DMS 273 treated with DMSO at 0.1 percent for 48 hours (cell line): ENCODE results near the gene CCR5.
"Not testable (repeated sequence)": the region's sequence is repeated elsewhere in the genome, so short reads cannot be mapped to it uniquely, and the experiment has no call there.

Source experiments
- DNase-seq: peaks from one replicate; lab custom pipeline; 2025; lab: John Stamatoyannopoulos, UW

Gene CCR5

DNA sequence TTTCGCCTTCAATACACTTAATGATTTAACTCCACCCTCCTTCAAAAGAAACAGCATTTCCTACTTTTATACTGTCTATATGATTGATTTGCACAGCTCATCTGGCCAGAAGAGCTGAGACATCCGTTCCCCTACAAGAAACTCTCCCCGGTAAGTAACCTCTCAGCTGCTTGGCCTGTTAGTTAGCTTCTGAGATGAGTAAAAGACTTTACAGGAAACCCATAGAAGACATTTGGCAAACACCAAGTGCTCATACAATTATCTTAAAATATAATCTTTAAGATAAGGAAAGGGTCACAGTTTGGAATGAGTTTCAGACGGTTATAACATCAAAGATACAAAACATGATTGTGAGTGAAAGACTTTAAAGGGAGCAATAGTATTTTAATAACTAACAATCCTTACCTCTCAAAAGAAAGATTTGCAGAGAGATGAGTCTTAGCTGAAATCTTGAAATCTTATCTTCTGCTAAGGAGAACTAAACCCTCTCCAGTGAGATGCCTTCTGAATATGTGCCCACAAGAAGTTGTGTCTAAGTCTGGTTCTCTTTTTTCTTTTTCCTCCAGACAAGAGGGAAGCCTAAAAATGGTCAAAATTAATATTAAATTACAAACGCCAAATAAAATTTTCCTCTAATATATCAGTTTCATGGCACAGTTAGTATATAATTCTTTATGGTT lies at the start of gene CCR5:
Gene CCR5 (plus strand): TSS at position 108 of the 680 bp plus-strand sequence. CDS start 1,957 bp downstream, outside the sequence.
- DNase-seq, result no peak

- no peak for DNase-seq
These were observed 49.2 kb upstream of the CCR5 start for GRCh38 chr3:46321461-46322104.

DNA sequence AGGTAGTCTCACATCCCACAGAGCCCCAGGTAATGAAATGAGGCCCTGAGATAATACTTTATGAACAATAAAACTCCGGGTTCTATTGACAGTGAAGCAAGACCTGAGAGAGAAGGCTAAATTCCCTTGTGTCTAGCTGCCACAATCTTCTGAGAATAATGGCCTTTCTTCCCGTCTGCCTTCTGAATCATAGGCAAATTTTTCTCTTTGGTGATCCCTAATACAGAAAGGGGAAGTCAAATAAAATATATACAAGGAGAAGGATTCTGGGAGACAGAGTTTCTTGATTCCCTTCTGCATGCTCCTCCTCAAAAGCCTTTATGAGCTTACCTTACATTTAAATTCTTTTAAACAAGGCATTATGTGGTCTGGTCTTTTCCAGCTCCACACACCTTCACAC lies 46.7 kb upstream of the CCR5 start:
- DNase-seq, result no peak

- DNase-seq, result no peak
These were observed 45.0 kb upstream of the CCR5 start for GRCh38 chr3:46325645-46326300.

DNA sequence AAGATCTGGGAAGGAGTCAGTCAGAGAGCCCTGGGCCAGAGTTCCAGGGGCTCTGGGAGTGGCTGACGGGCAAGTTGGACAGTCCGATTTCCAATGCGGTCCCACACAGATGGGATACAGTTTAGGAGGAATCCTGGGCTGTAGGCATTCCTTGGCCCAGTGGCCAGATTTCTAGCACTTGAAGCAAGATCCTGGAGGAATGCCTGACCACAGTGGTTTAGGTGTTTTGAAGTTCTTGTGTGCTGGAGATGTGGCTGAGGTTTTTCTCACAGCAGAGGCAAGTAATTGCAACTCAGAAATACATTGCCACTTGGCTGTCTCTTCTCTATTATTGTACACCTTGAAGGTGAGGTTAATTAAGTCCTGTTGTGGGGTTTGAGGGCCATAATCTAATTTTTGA lies 40.1 kb upstream of the CCR5 start:
- DNase-seq, result not testable (repeated sequence)

GRCh38 chr3:46334741-46335478 lies 35.8 kb upstream of the CCR5 start:
- no peak for DNase-seq

DNA sequence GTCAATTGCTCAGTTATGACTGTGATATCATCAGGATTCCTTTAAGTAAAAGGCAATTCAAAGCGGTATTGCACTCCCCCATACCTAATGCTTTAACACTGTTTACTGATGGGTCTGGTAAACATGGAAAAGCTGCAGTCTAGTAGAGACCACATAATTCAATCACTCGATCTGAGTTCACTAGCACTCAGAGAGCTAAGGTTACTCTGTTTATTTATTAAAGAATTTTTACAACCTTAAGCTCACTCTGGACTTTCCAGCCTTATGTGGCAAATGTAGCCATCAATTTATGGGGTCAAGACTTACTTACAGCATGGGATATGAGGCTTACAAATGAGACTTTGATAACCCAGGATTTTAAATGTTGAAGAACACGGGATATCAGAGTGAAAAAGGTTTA lies 35.2 kb upstream of the CCR5 start:
- DNase-seq, result no peak

DNA sequence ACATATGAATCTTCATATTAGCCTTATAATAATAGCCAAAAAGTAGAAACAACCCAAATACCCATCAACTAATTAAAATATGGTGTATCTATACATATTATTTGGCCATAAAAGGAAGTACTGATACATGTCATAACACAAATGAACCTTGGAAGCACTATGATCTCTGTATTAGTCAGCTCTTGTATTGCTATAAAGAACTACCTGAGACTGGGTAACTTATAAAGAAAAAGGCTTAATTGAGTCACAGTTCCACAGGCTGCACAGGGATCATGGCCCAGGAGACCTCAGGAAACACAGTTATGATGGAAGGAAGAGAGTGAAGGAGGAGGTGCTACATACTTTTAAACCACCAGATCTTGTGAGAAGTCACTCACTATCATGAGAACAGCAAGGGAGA lies 32.8 kb upstream of the CCR5 start:
- DNase-seq, result no peak

DNA sequence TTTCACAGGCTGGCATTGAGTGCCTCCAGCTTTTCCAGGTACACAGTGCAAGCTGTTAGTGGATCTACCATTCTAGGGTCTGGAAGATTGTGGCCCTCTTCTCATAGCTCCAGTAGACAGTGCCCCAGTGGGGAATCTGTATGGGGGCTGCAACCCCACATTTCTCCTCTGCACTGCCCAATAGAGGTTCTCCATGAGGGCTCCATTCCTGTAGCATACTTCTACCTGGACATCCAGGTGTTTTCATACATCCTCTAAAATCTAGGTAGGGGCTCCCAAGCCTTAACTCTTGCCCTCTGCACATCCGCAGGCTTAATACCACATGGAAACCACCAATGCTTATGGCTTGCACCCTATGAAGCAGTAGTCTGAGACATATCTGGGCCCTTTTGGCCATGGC lies 31.9 kb upstream of the CCR5 start:
- no peak for DNase-seq

GRCh38 chr3:46344476-46344875 lies 26.3 kb upstream of the CCR5 start:
- DNase-seq, result no peak

GRCh38 chr3:46348823-46349482 lies 21.8 kb upstream of the CCR5 start:
- DNase-seq, result no peak

DNA sequence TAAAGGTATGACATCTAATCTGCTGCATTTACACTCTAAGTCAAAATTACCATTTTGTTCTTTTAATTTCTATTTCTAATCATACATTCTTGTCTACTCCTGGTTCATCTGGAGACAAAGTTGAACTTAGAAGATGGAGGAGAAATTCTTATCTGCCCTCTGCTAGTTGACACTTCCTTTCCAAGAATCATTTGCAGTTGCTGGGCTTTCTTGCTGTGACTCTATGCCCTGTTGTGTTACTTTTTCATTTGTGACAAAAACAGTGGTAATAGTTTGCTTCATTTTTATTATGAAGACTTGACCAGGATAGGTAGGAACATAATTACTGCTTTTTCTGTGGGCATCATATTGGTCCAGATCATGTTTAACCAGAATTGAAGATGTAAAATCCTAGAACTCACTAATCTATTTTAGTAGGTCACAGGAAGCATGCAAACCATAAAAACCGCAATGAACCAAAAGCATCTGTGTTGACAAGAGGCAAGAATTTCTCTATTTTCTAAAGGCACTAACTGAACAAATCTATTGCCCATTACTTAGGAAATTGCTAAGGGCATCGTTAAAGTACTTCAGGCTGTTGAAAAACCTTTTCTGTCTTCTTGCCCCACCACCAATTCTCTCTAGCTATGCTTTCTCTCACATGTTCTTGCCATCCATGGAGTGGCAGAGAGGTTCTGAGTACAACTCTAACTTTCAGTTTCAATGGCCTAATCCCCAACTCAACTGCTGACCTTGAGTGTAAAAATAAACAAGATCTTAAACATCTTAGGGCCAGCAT lies 21.1 kb upstream of the CCR5 start:
- no peak for DNase-seq

DNA sequence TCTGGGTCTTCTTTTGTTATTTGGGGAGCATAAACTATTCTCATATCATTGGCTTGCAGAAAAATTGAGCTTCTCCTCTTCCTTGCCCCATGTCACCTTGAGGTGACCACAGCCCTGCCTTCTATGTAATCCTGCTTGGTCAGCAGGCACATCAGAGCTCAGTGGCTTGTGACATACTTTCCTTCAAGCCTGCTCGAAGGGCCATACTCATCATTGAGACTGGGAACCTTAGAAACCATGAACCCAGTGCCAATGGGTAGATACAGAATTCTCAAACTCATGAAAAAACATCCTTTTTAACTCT lies 20.5 kb upstream of the CCR5 start:
- no peak for DNase-seq

- no peak for DNase-seq
These were observed 19.1 kb upstream of the CCR5 start for GRCh38 chr3:46351646-46352045.

DNA sequence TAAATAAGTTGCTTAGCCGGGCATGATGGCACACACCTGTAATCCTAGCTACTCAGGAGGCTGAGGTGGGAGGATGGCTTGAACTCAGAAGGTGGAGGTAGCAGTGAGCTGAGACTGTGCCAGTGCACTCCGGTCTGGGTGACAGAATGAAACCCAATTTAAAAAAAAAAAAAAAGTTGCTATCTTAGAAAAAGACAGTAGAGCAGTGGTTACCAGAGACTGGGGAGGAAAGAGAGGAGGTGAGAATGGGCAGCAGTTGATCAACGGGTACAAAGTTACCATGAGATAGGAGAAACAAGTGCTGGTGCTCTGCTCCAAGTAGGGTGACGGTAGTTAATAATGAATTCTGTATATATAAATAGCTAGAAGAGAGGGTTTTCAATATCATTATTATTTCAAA lies 17.7 kb upstream of the CCR5 start:
- DNase-seq, result no peak

DNA sequence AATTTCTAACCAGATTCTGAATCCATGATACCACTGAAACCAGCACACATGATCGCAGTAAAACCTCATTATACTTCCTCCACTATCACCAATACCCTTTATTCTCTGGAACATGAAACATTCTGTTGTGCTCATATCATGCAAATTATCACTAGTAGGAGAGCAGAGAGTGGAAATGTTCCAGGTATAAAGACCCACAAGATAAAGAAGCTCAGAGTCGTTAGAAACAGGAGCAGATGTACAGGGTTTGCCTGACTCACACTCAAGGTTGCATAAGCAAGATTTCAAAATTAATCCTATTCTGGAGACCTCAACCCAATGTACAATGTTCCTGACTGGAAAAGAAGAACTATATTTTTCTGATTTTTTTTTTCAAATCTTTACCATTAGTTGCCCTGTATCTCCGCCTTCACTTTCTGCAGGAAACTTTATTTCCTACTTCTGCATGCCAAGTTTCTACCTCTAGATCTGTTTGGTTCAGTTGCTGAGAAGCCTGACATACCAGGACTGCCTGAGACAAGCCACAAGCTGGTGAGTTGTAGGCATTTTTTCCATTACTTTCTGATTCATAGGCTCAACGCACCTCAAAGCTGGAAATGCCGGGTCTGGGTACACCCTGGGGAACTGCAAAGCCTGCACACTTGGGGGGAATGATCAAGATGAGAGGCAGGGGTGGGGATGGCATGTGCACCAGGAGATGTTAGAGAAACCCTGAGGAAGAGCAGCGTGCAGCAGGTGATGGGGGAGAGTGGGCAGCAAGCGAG lies 16.9 kb upstream of the CCR5 start, which contains the start of gene CCR2:
Gene CCR2 (plus strand): TSS at position 465 of the 764 bp plus-strand sequence. CDS start 3,417 bp downstream, outside the sequence.
- DNase-seq, result no peak

GRCh38 chr3:46354478-46354877 lies 16.3 kb upstream of the CCR5 start:
- no peak for DNase-seq

GRCh38 chr3:46354984-46355383 lies 15.8 kb upstream of the CCR5 start:
- DNase-seq, result no peak

DNA sequence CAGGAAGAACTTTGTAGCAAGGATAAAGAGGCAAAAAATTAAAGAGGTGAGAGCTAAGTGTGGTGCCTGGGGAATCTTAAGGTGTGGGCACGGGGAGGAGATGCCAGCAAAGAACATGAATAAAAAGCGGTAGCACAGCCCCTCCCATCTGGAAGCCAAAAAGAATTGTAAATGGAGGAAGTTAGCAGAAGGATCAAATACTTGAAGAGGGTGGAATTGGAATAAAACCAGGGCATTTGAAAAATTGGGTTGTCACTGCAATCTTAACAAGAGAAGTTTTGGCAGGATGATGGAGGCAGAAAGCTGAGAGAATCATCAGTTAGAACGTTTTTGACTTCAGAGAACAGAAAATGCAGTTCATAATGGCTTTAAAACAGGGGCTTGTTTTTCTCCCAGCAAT lies 14.5 kb upstream of the CCR5 start:
- DNase-seq, result no peak

GRCh38 chr3:46356909-46357308 lies 13.8 kb upstream of the CCR5 start:
- no peak for DNase-seq

- no peak for DNase-seq
These were observed 12.3 kb upstream of the CCR5 start for GRCh38 chr3:46358466-46358865.
